Brain microvascular endothelial cell (primary cell): ENCODE data around the gene PDE9A.

Experiments
- DNase-seq: peaks from one replicate; pipeline ENCODE4 v3.0.0-alpha.2; 2020
- H3K27ac ChIP-seq: fragments of 250-450 bp; sonication (Bioruptor Pico); 2 replicates; pipeline ENCODE4 v1.5.1; 2020; ENCODE audit warnings: mild to moderate bottlenecking, moderate library complexity
- H3K27me3 ChIP-seq: fragments of 250-450 bp; sonication (Bioruptor Pico); replicated peaks from 2 replicates; pipeline ENCODE4 v1.5.1; 2020; ENCODE audit warnings: mild to moderate bottlenecking
- H3K36me3 ChIP-seq: fragments of 250-450 bp; sonication (Bioruptor Pico); replicated peaks from 2 replicates; pipeline ENCODE4 v1.5.1; 2020; ENCODE audit warnings: mild to moderate bottlenecking
- H3K4me3 ChIP-seq: 2 replicates; pipeline ENCODE4 v1.5.1; 2011; ENCODE audit warnings: low read depth, mild to moderate bottlenecking, control low read depth, low read length, moderate library complexity
- CTCF ChIP-seq: IDR thresholded peaks from 2 replicates; pipeline ENCODE4 v1.5.1; 2011; ENCODE audit warnings: low read depth, mild to moderate bottlenecking, moderate library complexity, low read length, control low read depth, inconsistent platforms; ENCODE audit errors: missing control alignments
- in situ Hi-C: cut with HindIII; loops from 2 replicates; pipeline ENCODE4 v1.10.0; 2017; ENCODE audit warnings: low sequenced_read_pairs, low pct_ligation_motif_present

Gene PDE9A

DNA sequence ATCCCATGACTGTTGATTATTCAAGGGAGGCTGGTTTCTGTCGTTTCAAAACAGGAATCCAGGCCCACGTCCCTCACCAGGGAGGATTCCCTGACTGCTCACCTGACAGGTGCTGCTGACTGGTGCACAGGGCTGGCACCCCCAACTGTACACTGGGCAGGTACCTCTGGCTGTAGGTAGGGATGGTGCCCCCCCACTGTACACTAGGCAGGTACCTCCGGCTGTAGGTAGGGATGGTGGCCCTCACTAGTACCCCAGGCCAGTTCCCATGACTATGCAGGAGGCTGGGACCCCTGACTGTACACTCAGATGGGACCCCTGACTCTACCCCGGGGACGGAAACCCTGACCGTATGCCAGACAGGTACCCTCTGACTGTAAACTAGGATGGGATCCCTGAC is 33.6 kb upstream of the PDE9A start:
- Histone ChIP-seq H3K36me3 (no peaks in the 10 kb centered on the region), H3K4me3 (no peak overlapping the region), H3K27me3 (peaks cover 6% of the 10 kb centered on the region), H3K27ac (no peak overlapping the region)
- no peak for DNase-seq
- in situ Hi-C loops: no loop called here
- TF ChIP-seq CTCF: no peak

DNA sequence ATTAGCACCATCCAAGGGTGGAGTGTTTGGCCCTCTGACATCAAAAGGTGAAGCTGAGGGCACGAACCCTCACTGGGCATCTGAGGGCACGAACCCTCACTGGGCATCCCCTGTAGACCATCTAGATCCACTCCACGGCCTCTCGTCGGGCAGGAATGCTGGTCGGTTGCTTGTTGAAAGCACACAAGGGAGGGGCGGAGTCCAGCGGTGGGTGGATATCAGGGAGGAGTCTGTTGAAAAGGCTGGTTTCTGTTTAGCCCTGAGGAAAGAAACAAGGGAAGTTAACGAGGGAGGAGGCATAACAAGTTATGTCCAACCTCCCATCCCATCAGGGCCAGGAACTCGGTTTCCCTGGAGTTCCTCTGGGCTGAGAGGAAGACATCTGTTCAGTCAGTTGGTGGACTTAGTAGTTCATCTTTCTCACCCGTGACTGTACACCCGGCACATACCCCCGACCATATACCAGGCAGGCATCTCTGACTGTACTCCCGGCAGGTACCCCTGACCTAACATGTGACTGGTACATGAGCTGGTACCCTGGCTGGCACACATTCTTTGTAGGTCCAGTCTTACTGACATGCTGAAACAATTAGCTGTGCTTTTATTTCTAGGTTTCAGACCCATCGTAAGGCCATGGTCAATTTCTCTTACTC is 32.1 kb upstream of the PDE9A start:
- Histone ChIP-seq H3K4me3 (no peak overlapping the region), H3K27ac (no peak overlapping the region), H3K36me3 (no peaks in the 10 kb centered on the region), H3K27me3 (peaks cover 6% of the 10 kb centered on the region)
- in situ Hi-C loops: no loop called here
- TF ChIP-seq CTCF: no peak
- no peak for DNase-seq

GRCh38 chr21:42621819-42622177 is 31.6 kb upstream of the PDE9A start:
- no peak overlapping the region for H3K27ac ChIP-seq
- DNase-seq: no peak
- H3K4me3 ChIP-seq: no peak overlapping the region
- no peak for TF ChIP-seq CTCF
- H3K36me3 ChIP-seq: no peaks in the 10 kb centered on the region
- in situ Hi-C loops: no loop called here
- H3K27me3 ChIP-seq: peaks cover 6% of the 10 kb centered on the region

- in situ Hi-C loops: no loop called here
- peaks cover 6% of the 10 kb centered on the region for H3K27me3 ChIP-seq
Measured at GRCh38 chr21:42622284-42622683, 31.1 kb upstream of the PDE9A start.

DNA sequence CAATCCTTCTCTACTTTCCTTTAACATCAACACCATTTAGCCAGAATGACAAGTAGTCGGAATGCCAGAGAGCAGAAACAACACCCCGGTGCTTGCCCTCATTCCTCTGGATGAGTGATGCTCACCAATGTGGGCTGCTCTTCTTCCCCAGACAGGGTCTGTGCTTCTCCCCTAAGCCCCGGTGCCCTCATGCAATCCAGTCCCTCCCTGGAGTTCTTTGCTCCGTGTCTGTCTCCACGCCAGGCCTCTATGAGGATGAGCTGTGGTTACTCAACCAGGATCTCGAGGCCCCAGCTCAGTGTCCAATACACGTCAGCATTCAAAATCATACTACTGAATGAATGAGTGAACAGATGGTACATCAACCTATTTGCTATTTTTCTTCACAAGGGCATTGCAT is 29.7 kb upstream of the PDE9A start:
- no peak for DNase-seq
- H3K4me3 ChIP-seq: no peak overlapping the region
- peaks cover 4% of the 10 kb centered on the region for H3K27me3 ChIP-seq
- no peaks in the 10 kb centered on the region for H3K36me3 ChIP-seq
- no peak for TF ChIP-seq CTCF
- in situ Hi-C loops: no loop called here
- H3K27ac ChIP-seq: no peak overlapping the region

More at GRCh38 chr21:42622284-42622683, 31.1 kb upstream of the PDE9A start:
- no peak overlapping the region for H3K4me3 ChIP-seq
- no peak for DNase-seq
- no peak for TF ChIP-seq CTCF
- H3K36me3 ChIP-seq: no peaks in the 10 kb centered on the region
- H3K27ac ChIP-seq: no peak overlapping the region
